NCI-H526 treated with DMSO at 0.1 percent for 48 hours (cell line): ENCODE data around the gene HBEGF.
"Not testable (repeated sequence)": the region's sequence is repeated elsewhere in the genome, so short reads cannot be mapped to it uniquely, and the experiment has no call there.

Source experiments
- DNase-seq: peaks from one replicate; lab custom pipeline; 2025; lab: John Stamatoyannopoulos, UW

HBEGF gene

GRCh38 chr5:140360681-140361479, 14.5 kb upstream of the HBEGF start:
- no peak for DNase-seq

- DNase-seq, result no peak
These were observed 13.7 kb upstream of the HBEGF start, which contains the start of gene SLC4A9 for GRCh38 chr5:140360101-140360500. SLC4A9 (plus strand) TSS chr5:140360194; CDS start chr5:140360237, 43 bp downstream.

GRCh38 chr5:140358738-140359310, 12.4 kb upstream of the HBEGF start:
- DNase-seq, result peak; percentile 28

- DNase-seq, result peak; percentile 84
These were observed 11.3 kb upstream of the HBEGF start for GRCh38 chr5:140357726-140358093.

DNA sequence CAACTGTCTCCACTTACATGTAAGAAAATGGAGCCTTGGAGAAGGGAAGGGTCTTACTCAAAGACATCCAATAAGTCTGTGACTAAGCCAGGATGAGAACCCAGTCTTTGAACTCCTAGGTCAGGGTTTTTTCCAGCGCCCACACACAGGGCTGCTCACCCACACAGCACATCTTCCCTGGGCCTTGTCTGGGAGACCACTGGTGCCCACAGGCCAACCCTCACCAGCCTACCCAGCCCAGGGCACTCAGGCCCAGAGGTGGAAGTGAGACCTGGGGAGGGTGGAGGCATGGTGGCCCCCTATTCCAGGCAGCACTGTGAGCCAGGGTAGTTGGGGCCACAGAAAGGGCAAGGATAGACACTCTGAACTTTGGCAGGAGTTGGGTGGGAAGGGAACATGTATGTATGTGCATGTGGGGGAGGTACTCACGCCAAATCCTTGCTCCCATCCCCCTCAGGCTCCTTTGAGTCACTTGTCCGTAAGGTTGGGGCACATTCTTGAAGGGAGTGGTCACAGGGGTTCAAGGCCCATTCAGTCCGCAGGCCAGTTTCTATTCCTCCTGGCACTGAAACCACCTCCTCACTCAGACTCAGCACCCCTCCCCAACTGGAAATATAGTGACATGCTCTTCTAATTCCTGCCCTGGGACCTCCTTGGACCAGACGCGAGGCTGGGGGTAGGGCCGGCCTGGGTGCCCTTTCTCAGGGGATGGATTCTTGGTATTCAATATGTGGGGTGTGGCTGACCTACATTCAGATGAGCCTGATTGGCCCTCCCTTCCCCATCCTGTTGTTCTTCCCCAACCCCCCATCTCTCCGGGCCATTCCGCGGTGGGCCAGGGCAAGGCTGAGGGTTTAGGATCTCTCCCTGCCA, 10.7 kb upstream of the HBEGF start:
- no peak for DNase-seq

GRCh38 chr5:140355546-140355945, 9.1 kb upstream of the HBEGF start:
- DNase-seq, result no peak

GRCh38 chr5:140351609-140352334, 5.4 kb upstream of the HBEGF start:
- DNase-seq, result peak; percentile 44

GRCh38 chr5:140349244-140349643, 2.8 kb upstream of the HBEGF start:
- DNase-seq, result no peak

DNA sequence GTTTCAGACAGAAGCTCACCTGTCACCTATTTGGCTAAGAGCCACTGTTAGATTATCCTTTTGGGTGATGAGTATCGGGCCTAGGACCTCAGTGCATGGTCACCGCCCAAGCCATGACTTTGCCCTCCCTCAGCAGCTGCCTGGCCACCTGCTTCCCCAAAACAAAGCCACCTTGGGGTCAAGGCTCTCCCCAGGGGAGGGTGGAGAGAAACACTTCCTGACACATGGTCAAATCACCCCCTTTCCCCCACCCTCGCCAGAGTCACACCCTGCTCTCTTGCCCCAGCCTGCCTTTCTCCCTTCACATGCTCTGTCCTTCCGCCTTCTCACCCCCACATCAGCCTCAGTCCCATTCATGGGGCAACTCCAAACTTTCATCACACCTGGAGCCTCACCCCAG, 1.7 kb upstream of the HBEGF start:
- DNase-seq, result no peak

- no peak for DNase-seq
These were observed 957 bp upstream of the HBEGF start for GRCh38 chr5:140347360-140347759.

GRCh38 chr5:140345919-140346347, 470 bp downstream of the HBEGF start:
- no peak for DNase-seq

- DNase-seq, result peak; percentile 47
These were observed 1.6 kb downstream of the HBEGF start for GRCh38 chr5:140344683-140345423.

DNA sequence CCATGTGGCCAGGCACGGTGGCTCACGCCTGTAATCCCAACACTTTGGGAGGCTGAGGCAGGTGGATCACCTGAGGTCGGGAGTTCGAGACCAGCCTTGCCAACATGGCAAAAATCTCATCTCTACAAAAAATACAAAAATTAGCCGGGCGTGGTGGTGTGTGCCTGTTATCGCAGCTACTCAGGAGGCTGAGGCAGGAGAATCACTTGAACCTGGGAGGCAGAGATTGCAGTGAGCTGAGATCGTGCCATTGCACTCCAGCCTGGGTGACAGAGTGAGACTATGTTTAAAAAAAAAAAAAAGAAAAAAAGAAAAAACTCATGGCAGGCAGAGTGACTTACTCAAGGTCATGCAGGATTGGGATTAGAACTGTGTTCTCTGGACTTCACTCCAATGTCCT, 2.6 kb downstream of the HBEGF start:
- not testable (repeated sequence) for DNase-seq

DNA sequence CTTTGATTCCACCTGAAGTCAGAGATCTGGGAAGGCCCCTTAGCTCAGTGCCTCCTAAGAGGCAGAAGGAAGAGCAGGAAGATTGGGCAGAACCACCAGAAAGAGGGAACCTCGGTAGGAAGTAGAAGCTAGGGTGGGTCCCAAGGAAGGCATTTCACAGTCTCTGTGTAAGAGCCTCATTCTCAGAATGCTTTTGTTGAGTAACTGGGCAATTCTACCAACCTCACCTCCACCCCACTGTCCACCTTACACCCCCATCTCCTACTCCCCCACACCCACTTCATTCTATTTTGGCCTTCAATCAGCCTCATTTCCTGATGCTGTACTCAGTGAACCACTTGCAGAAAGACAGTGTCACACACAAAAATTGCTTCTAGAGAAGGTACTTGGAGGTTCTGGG, 3.5 kb downstream of the HBEGF start:
- no peak for DNase-seq

DNA sequence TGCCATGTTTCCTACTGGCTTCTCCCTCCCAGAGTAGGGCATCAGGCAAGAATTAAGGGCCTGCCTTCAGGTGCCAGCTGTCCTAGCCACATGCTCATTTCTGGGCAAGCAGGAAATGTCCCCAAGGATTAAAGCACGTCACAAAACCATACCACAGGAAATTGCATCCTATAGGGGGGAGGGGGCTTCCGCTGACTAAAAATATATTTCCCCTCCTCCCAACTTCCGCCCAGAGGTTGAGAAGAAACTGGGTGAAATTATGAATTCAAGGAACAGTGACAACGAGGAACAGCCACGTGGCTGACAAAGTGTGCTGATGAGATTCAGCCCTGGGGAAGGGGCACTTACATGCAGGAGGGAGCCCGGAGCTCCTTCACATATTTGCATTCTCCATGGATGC, 4.1 kb downstream of the HBEGF start:
- no peak for DNase-seq

DNA sequence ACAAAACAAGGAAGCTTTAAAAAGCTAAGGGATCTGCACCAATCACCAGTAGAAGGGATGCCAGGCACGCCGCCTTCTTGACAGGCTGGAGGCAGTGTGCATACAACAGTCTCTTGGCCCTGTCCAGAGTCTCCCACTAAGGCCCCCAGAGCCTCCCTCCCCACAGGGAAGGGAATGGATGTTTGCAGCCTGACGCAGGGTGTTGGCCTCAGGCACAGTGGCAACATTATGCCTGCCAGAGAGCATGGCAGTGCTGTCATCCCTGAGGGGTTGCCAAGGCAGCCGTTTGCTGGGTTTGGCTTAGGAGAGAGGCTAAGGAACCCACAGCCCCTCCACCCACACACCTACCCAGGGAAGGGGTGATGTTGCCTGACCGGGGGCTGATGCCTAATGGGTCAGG, 4.8 kb downstream of the HBEGF start:
- DNase-seq, result no peak

DNA sequence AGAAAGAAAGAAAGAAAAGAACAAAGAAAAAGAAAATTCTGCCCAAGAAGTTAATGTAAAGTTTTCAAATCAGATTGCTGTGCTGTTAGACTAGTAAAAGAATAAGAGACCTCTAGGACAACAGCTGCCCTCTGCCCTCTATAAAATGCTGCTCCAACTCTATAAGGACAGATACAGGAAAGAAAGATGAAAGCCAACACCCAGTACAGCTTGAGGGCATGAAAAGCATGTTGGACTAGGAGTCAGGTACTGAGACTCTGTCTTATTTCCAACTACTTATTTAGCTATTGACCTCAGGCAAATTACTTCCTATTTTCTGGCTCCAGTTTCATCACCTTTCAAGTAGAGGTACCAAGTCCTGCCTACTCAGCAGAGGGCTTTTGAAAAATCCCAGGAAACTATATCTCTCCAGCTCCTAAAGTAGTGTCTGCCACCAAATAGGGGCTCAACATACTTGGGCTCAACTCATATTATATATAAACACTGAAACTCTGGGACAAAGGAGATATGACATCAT, 5.7 kb downstream of the HBEGF start:
- DNase-seq, result no peak

GRCh38 chr5:140339636-140340035, 6.8 kb downstream of the HBEGF start:
- DNase-seq, result no peak

GRCh38 chr5:140338908-140339307, 7.5 kb downstream of the HBEGF start:
- DNase-seq, result no peak

DNA sequence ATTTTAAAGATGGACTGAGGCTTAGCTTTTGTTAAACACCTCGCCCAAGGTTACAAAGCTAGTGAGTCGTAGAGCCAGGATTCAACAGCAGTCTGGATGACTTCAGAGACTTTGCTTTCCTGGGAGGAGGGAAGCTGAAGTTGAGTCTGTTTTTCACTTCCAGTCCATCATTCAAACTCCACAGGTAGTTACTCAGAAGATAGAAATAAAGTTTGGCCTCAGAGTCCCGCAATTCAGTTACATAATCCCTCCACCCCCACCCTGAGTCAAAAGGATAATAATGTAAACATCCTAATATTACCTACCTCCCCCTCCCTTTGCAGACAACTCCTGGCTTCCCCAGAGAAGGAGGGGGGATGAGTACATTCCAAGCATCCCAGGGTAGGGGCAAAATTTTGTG, 8.1 kb downstream of the HBEGF start:
- no peak for DNase-seq

- DNase-seq, result no peak
These were observed 8.5 kb downstream of the HBEGF start for GRCh38 chr5:140337880-140338279.
